Smooth muscle cell of the pulmonary artery (primary cell): Measurements from ENCODE around the gene RIPPLY1. TPM values are rescaled to one million over a fixed set of nuclear protein-coding genes. Genes with fewer than 3 reads are reported as not detected.

ENCODE experiments used
- total RNA-seq: library from RNA; depleted of rRNA; stranded (reverse); fragments of >200 nt; gene quantifications from 2 replicates; pipeline ENCODE4 v1.2.3, GENCODE V29; 2014

The RIPPLY1 gene, protein sequence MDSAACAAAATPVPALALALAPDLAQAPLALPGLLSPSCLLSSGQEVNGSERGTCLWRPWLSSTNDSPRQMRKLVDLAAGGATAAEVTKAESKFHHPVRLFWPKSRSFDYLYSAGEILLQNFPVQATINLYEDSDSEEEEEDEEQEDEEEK
- not detected in 2 replicates for total RNA-seq

DNA sequence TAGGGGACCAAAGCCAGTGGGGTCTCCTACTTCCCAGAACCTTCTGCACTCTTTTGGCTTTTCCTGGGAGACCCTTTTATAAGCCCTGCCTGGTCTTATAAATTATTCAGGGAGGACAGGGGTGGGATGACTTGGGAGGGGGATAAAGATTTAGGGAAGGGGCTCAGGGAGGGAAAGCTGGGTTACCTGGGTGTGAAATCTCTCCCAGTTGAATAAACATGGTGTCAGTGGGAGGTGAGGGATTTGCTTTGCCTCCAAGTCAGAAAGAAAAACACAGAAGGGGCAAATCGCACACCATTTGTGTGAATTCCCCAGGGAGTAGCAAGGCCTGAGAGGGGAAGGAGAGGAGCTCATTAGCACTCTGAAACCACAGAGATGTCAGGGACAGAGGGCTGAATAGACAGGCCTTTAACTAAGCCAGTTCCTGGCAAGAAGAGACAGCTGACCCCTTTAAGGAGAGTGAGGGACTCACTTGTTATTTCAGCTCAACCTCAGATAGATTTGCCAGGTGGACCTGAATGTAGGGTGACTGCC is at the start of gene RIPPLY1:
RIPPLY1 (minus strand) TSS at position 51 of the 534 bp plus-strand sequence. CDS start 54 bp downstream, outside the sequence.

DNA sequence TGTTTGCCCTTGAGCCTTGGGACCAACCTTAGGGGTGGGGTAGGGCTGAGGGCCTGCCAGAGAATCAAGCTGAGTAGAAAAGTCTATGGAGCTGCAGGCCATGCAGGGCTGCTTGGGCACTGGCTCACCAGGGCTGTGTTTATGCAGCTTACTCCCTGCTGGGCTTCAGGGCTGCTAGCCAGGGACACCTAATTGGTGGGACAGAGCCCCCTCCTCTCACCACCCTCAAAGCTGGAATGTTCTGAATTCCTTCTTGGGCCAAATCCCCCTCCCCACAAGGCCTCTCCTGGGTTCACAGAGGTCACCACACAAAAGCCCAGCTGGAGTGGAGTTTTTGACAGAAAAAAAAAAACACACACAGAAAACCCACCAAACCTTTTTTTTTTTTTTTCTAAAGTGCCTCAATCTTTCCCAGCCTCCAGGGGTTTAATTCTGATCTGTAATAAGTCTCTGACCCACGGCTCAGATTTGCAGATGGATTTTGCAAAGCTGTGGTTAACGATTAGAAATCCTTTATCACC is 16.9 kb upstream of the RIPPLY1 start, which contains the start of gene CLDN2:
CLDN2 (plus strand) TSS at position 471 of the 521 bp plus-strand sequence. CDS start 7,827 bp downstream, outside the sequence.

Other genes with a start within 250 kb of the RIPPLY1 start
- gene RNF128, start 176.6 kb downstream of the RIPPLY1 start, total RNA-seq: 2.3 and 6.7 TPM in 2 replicates
- gene TBC1D8B, start 100.7 kb downstream of the RIPPLY1 start, total RNA-seq: 24.2 and 32.2 TPM in 2 replicates
- gene CLDN2, start 17.1 kb upstream of the RIPPLY1 start, total RNA-seq: not detected in 2 replicates
- gene MORC4, start 96.9 kb upstream of the RIPPLY1 start, total RNA-seq: 38.1 and 42.1 TPM in 2 replicates
- 9.3 and 11.9 TPM in 2 replicates for gene RBM41, start 215.5 kb upstream of the RIPPLY1 start, total RNA-seq